Sigmoid colon (tissue), 7 donors: ENCODE results near the gene PRXL2B. TPM values are rescaled to one million over a fixed set of nuclear protein-coding genes. Genes with fewer than 3 reads are reported as not detected.

Experiments
- DNase-seq: peaks from one replicate; pipeline ENCODE4 v3.0.0-alpha.2; 2019
- H3K27ac ChIP-seq, 4 donors: fragments of 200-600 bp; sonication (generic); one replicate each; pipeline ENCODE4 v1.5.1; 2016 to 2019; ENCODE audit warnings: mild to moderate bottlenecking in 1 of 4
- H3K27me3 ChIP-seq, 3 donors: fragments of 200-600 bp; sonication (generic); one replicate each; pipeline ENCODE4 v1.5.1; 2019; ENCODE audit warnings: mild to moderate bottlenecking in 1 of 3
- H3K36me3 ChIP-seq, 4 donors: fragments of 200-600 bp; sonication (generic); one replicate each; pipeline ENCODE4 v1.5.1; 2016 to 2019
- H3K4me1 ChIP-seq, 4 donors: fragments of 200-600 bp; sonication (generic); one replicate each; pipeline ENCODE4 v1.5.1; 2017 to 2019
- H3K4me3 ChIP-seq, 4 donors: fragments of 200-600 bp; sonication (generic); one replicate each; pipeline ENCODE4 v1.5.1; 2017 to 2019; ENCODE audit warnings: mild to moderate bottlenecking in 2 of 4, moderate library complexity in 1 of 4
- H3K9me3 ChIP-seq, 4 donors: fragments of 200-600 bp in 3 of 4; sonication (generic) in 3 of 4; one replicate each; pipeline versions ENCODE4 v1.5.1 to v1.6.1; 2013 to 2019
- CTCF ChIP-seq, 4 experiments: fragments of 450-650 bp in 3 of 4; fragments of 200-600 bp in 1 of 4; IDR thresholded peaks; one replicate each; pipeline ENCODE4 v1.5.1; 2016 to 2019; ENCODE audit warnings: antibody characterized with exemption in 4 of 4, mild to moderate bottlenecking in 3 of 4, moderate library complexity in 2 of 4
- EP300 ChIP-seq, 4 donors: sonication (generic); formaldehyde crosslinking; IDR thresholded peaks; one replicate each; pipeline ENCODE4 v1.6.1; 2017; ENCODE audit warnings: antibody characterized with exemption in 4 of 4
- POLR2A ChIP-seq, 2 donors: fragments of 450-650 bp; IDR thresholded peaks; one replicate each; pipeline ENCODE4 v1.6.1; 2016; ENCODE audit warnings: antibody characterized with exemption in 2 of 2, mild to moderate bottlenecking in 2 of 2, moderate library complexity in 2 of 2
- POLR2AphosphoS5 ChIP-seq, 4 donors: sonication (generic); formaldehyde crosslinking; IDR thresholded peaks; one replicate each; pipeline ENCODE4 v1.6.1; 2017; ENCODE audit warnings: antibody characterized with exemption in 4 of 4
- WGBS, 2 donors: extraction: QIAGEN DNeasy Blood & Tissue Kit; methylation state at CpG; one replicate each; pipeline ENCODE4 v1.1.7; 2013; 5-methylcytosine and 5-hydroxymethylcytosine counted together
- intact Hi-C: fragments of 100-400 bp; cut with DNase I; formaldehyde crosslinking; loops from one replicate; pipeline ENCODE4 v1.15.1; 2023
- polyA plus RNA-seq, 3 donors: library from polyadenylated mRNA; stranded (reverse); fragments of 200-250 nt; gene quantifications; one replicate each; pipeline ENCODE4 v1.2.3, GENCODE V29; 2013
- total RNA-seq, 4 donors: library from RNA; depleted of rRNA; stranded (reverse); fragments of >200 nt; gene quantifications; one replicate each; pipeline ENCODE4 v1.1.0, GENCODE V29; 2016
- donor health status: healthy with polysubstance abuse.
- donor health status: Bipolar disorder and iron deficiency.
- donor health status: healthy.

PRXL2B gene
- total and polyA plus RNA-seq, 7 donors = 8.6 to 53.2 (median 18.2) TPM

- Histone ChIP-seq H3K36me3 (no peaks in the 10 kb centered on the region), H3K4me1 (peaks cover 0 to 11% (median 6%) of the 10 kb centered on the region in 4 donors), H3K27ac (no peak overlapping the region), H3K4me3 (no peak overlapping the region), H3K27me3 (peaks cover 50 to 91% (median 71%) of the 10 kb centered on the region in 3 donors), H3K9me3 (no peaks in the 10 kb centered on the region)
- 86 to 94% methylated on average over 35 of the region's 35 CpGs for WGBS, 2 donors
- no peak for DNase-seq
- intact Hi-C loops = no loop called here
- TF ChIP-seq CTCF (IDR thresholded peaks at IDR 0.05) (no peak), POLR2A (IDR thresholded peaks at IDR 0.05) (no peak), EP300 (IDR thresholded peaks at IDR 0.05) (no peak), POLR2AphosphoS5 (IDR thresholded peaks at IDR 0.05) (no peak)
These were observed 44.0 kb downstream of the PRXL2B start for GRCh38 chr1:2630498-2631135.

- Histone ChIP-seq H3K36me3 (no peaks in the 10 kb centered on the region), H3K4me1 (peaks cover 0 to 11% (median 6%) of the 10 kb centered on the region in 4 donors), H3K4me3 (no peak overlapping the region), H3K27me3 (peaks cover 50 to 89% (median 76%) of the 10 kb centered on the region in 3 donors), H3K27ac (no peak overlapping the region), H3K9me3 (no peaks in the 10 kb centered on the region)
- intact Hi-C loops = no loop called here
- no peak for DNase-seq
- TF ChIP-seq POLR2AphosphoS5 (IDR thresholded peaks at IDR 0.05) = no peak
- no peak for TF ChIP-seq CTCF (IDR thresholded peaks at IDR 0.05)
- no peak for TF ChIP-seq EP300 (IDR thresholded peaks at IDR 0.05)
- no peak for TF ChIP-seq POLR2A (IDR thresholded peaks at IDR 0.05)
- 19 to 62% methylated on average over 24 of the region's 24 CpGs for WGBS, 2 donors
These were observed 44.8 kb downstream of the PRXL2B start for GRCh38 chr1:2631136-2632050.

GRCh38 chr1:2632051-2632430 is 45.5 kb downstream of the PRXL2B start:
- Histone ChIP-seq H3K36me3 (no peaks in the 10 kb centered on the region), H3K4me3 (no peak overlapping the region), H3K27me3 (peaks cover 50 to 89% (median 76%) of the 10 kb centered on the region in 3 donors), H3K27ac (no peak overlapping the region), H3K9me3 (no peaks in the 10 kb centered on the region), H3K4me1 (peaks cover 0 to 11% (median 6%) of the 10 kb centered on the region in 4 donors)
- intact Hi-C loops = no loop called here
- no peak for TF ChIP-seq CTCF (IDR thresholded peaks at IDR 0.05)
- no peak for TF ChIP-seq POLR2AphosphoS5 (IDR thresholded peaks at IDR 0.05)
- TF ChIP-seq EP300 (IDR thresholded peaks at IDR 0.05) = no peak
- no peak for TF ChIP-seq POLR2A (IDR thresholded peaks at IDR 0.05)
- no peak for DNase-seq
- 63 to 68% methylated on average over 8 of the region's 8 CpGs for WGBS, 2 donors

GRCh38 chr1:2632561-2633361 is 46.2 kb downstream of the PRXL2B start, which contains the start of gene MMEL1:
TSS of gene MMEL1 (minus strand) at chr1:2633016. CDS start at chr1:2629484, 3,532 bp downstream.
- Histone ChIP-seq H3K4me1 (peaks cover 0 to 11% (median 6%) of the 10 kb centered on the region in 4 donors), H3K9me3 (no peaks in the 10 kb centered on the region), H3K27me3 (peaks cover 48 to 89% (median 71%) of the 10 kb centered on the region in 3 donors), H3K36me3 (no peaks in the 10 kb centered on the region), H3K4me3 (no peak within 1 kb of the TSS), H3K27ac (no peak within 1 kb of the TSS)
- WGBS, 2 donors = 55 to 71% methylated on average over 16 of the region's 16 CpGs
- no peak for DNase-seq
- TF ChIP-seq CTCF (IDR thresholded peaks at IDR 0.05) = no peak
- TF ChIP-seq EP300 (IDR thresholded peaks at IDR 0.05) = no peak
- no peak for TF ChIP-seq POLR2AphosphoS5 (IDR thresholded peaks at IDR 0.05)
- TF ChIP-seq POLR2A (IDR thresholded peaks at IDR 0.05) = no peak
- intact Hi-C loops = no loop called here
